Urinary bladder (tissue), 4 donors: Measurements from ENCODE around the gene ALK. TPM values are rescaled to one million over a fixed set of nuclear protein-coding genes. Genes with fewer than 3 reads are reported as not detected.

ENCODE experiments used
- DNase-seq: peaks from one replicate; pipeline ENCODE4 v3.0.0-alpha.2; 2015; ENCODE audit errors: extremely low spot score
- H3K27ac ChIP-seq: one replicate; pipeline ENCODE4 v1.5.1; 2013; ENCODE audit warnings: low read depth, mild to moderate bottlenecking, moderate library complexity
- H3K36me3 ChIP-seq: one replicate; pipeline ENCODE4 v1.6.1; 2013; ENCODE audit warnings: mild to moderate bottlenecking, moderate library complexity; ENCODE audit not compliant: insufficient read depth
- H3K4me1 ChIP-seq: one replicate; pipeline ENCODE4 v1.6.1; 2013; ENCODE audit warnings: mild to moderate bottlenecking, moderate library complexity; ENCODE audit not compliant: insufficient read depth
- H3K4me3 ChIP-seq: one replicate; pipeline ENCODE4 v1.5.1; 2013; ENCODE audit warnings: low read depth, low read length
- WGBS: extraction: QIAGEN DNeasy Blood & Tissue Kit; methylation state at CpG from one replicate; pipeline ENCODE4 v1.1.7; 2013; 5-methylcytosine and 5-hydroxymethylcytosine counted together
- polyA plus RNA-seq: library from polyadenylated mRNA; stranded (reverse); fragments of 200-250 nt; gene quantifications from one replicate; pipeline ENCODE4 v1.2.3, GENCODE V29; 2013
- total RNA-seq: library from RNA; depleted of rRNA; stranded (reverse); fragments of >200 nt; gene quantifications from one replicate; pipeline ENCODE4 v1.2.3, GENCODE V29; 2014
- donor health status: healthy with polysubstance abuse.
- donor health status: healthy.

Gene ALK
- total and polyA plus RNA-seq, 2 donors, result 0.29 to 1.0 TPM

GRCh38 chr2:29187926-29188325 is 733.5 kb downstream of the ALK start:
- WGBS, result 36% methylated on average over 2 of the region's 2 CpGs
- no peaks in the 10 kb centered on the region for H3K36me3 ChIP-seq
- H3K27ac ChIP-seq, result no peak overlapping the region
- H3K4me3 ChIP-seq, result no peak overlapping the region
- H3K4me1 ChIP-seq, result no peaks in the 10 kb centered on the region
- no peak for DNase-seq

GRCh38 chr2:29186817-29187216 is 734.6 kb downstream of the ALK start:
- no peaks in the 10 kb centered on the region for H3K4me1 ChIP-seq
- H3K36me3 ChIP-seq, result no peaks in the 10 kb centered on the region
- 94% methylated on average over 1 of the region's 1 CpG for WGBS
- DNase-seq, result no peak
- no peak overlapping the region for H3K27ac ChIP-seq
- no peak overlapping the region for H3K4me3 ChIP-seq

GRCh38 chr2:29184531-29184930 is 736.9 kb downstream of the ALK start:
- WGBS, result 96% methylated on average over 6 of the region's 6 CpGs
- no peaks in the 10 kb centered on the region for H3K4me1 ChIP-seq
- no peak for DNase-seq
- no peaks in the 10 kb centered on the region for H3K36me3 ChIP-seq
- no peak overlapping the region for H3K27ac ChIP-seq
- no peak overlapping the region for H3K4me3 ChIP-seq

- H3K27ac ChIP-seq, result no peak overlapping the region
- H3K36me3 ChIP-seq, result no peaks in the 10 kb centered on the region
- no peaks in the 10 kb centered on the region for H3K4me1 ChIP-seq
- no peak overlapping the region for H3K4me3 ChIP-seq
- no peak for DNase-seq
These were observed 738.5 kb downstream of the ALK start for GRCh38 chr2:29182920-29183319.

GRCh38 chr2:29182334-29182733 is 739.1 kb downstream of the ALK start:
- WGBS, result 71% methylated on average over 1 of the region's 1 CpG
- no peak overlapping the region for H3K27ac ChIP-seq
- no peak overlapping the region for H3K4me3 ChIP-seq
- DNase-seq, result no peak
- H3K36me3 ChIP-seq, result no peaks in the 10 kb centered on the region
- no peaks in the 10 kb centered on the region for H3K4me1 ChIP-seq

- Histone ChIP-seq H3K27ac (no peak overlapping the region), H3K4me1 (no peaks in the 10 kb centered on the region), H3K4me3 (no peak overlapping the region), H3K36me3 (peaks cover 4% of the 10 kb centered on the region)
- 97% methylated on average over 3 of the region's 3 CpGs for WGBS
- no peak for DNase-seq
These were observed 746.0 kb downstream of the ALK start for GRCh38 chr2:29175338-29175737.

GRCh38 chr2:29174937-29175336 is 746.4 kb downstream of the ALK start:
- Histone ChIP-seq H3K4me1 (no peaks in the 10 kb centered on the region), H3K27ac (no peak overlapping the region), H3K4me3 (no peak overlapping the region), H3K36me3 (peaks cover 4% of the 10 kb centered on the region)
- no peak for DNase-seq
- 43% methylated on average over 2 of the region's 2 CpGs for WGBS

- Histone ChIP-seq H3K4me1 (no peaks in the 10 kb centered on the region), H3K4me3 (no peak overlapping the region), H3K27ac (no peak overlapping the region), H3K36me3 (no peaks in the 10 kb centered on the region)
- no peak for DNase-seq
- 84% methylated on average over 1 of the region's 1 CpG for WGBS
These were observed 754.9 kb downstream of the ALK start for GRCh38 chr2:29166242-29167039.

GRCh38 chr2:29165362-29166241 is 755.8 kb downstream of the ALK start:
- no peaks in the 10 kb centered on the region for H3K36me3 ChIP-seq
- peak overlapping the region; percentile 2 for H3K27ac ChIP-seq
- 55% methylated on average over 8 of the region's 8 CpGs for WGBS
- no peak overlapping the region for H3K4me3 ChIP-seq
- H3K4me1 ChIP-seq, result no peaks in the 10 kb centered on the region
- no peak for DNase-seq

- H3K4me3 ChIP-seq, result no peak overlapping the region
- no peaks in the 10 kb centered on the region for H3K4me1 ChIP-seq
- WGBS, result 79% methylated on average over 5 of the region's 5 CpGs
- no peak overlapping the region for H3K27ac ChIP-seq
- no peak for DNase-seq
- no peaks in the 10 kb centered on the region for H3K36me3 ChIP-seq
These were observed 757.1 kb downstream of the ALK start for GRCh38 chr2:29164091-29164846.

- DNase-seq, result no peak
- Histone ChIP-seq H3K36me3 (no peaks in the 10 kb centered on the region), H3K4me3 (no peak overlapping the region), H3K4me1 (no peaks in the 10 kb centered on the region), H3K27ac (no peak overlapping the region)
- 91% methylated on average over 1 of the region's 1 CpG for WGBS
These were observed 759.0 kb downstream of the ALK start for GRCh38 chr2:29162204-29162928.

GRCh38 chr2:29160184-29160583 is 761.2 kb downstream of the ALK start:
- WGBS, result 87% methylated on average over 5 of the region's 5 CpGs
- Histone ChIP-seq H3K36me3 (no peaks in the 10 kb centered on the region), H3K4me1 (no peaks in the 10 kb centered on the region), H3K27ac (no peak overlapping the region), H3K4me3 (no peak overlapping the region)
- DNase-seq, result no peak

- Histone ChIP-seq H3K36me3 (no peaks in the 10 kb centered on the region), H3K4me1 (no peaks in the 10 kb centered on the region), H3K4me3 (no peak overlapping the region), H3K27ac (no peak overlapping the region)
- DNase-seq, result no peak
- 55% methylated on average over 1 of the region's 1 CpG for whole genome bisulfite sequencing
These were observed 762.3 kb downstream of the ALK start for GRCh38 chr2:29159125-29159524.
